Left ventricle myocardium inferior (tissue), 1 donor: ENCODE data around the gene PSMD1. TPM values are rescaled to one million over a fixed set of nuclear protein-coding genes. Genes with fewer than 3 reads are reported as not detected.
"Not testable (repeated sequence)": the region's sequence is repeated elsewhere in the genome, so short reads cannot be mapped to it uniquely, and the experiment has no call there.

Source experiments
- DNase-seq: peaks from one replicate; pipeline ENCODE4 v3.0.0-alpha.2; 2020
- H3K27ac ChIP-seq: fragments of 200-600 bp; replicated peaks from 2 replicates; pipeline ENCODE4 v1.8.0; 2021
- H3K27me3 ChIP-seq: fragments of 200-600 bp; 2 replicates; pipeline ENCODE4 v1.8.0; 2021; ENCODE audit warnings: low read depth
- H3K36me3 ChIP-seq: fragments of 200-600 bp; 2 replicates; pipeline ENCODE4 v1.8.0; 2021
- H3K4me1 ChIP-seq: fragments of 200-600 bp; 2 replicates; pipeline ENCODE4 v1.8.0; 2021
- H3K4me3 ChIP-seq: fragments of 200-600 bp; 2 replicates; pipeline ENCODE4 v1.8.0; 2021; ENCODE audit warnings: mild to moderate bottlenecking, moderate library complexity
- H3K9me3 ChIP-seq: fragments of 200-600 bp; replicated peaks from 2 replicates; pipeline ENCODE4 v1.8.0; 2021
- CTCF ChIP-seq: fragments of 200-600 bp; IDR thresholded peaks from 2 replicates; pipeline ENCODE4 v1.8.0; 2021; ENCODE audit warnings: antibody characterized with exemption, mild to moderate bottlenecking, borderline replicate concordance
- intact Hi-C: fragments of 100-400 bp; cut with micrococcal nuclease; formaldehyde crosslinking; loops from one replicate; pipeline ENCODE4 v1.11.0; 2022
- total RNA-seq: library from RNA; stranded (reverse); fragmentation: NEBNext Ultra II Directional; extraction: Animal tissue kit (Norgen Biotek cat#: 25700); gene quantifications from one replicate; pipeline ENCODE4 v1.2.1, GENCODE V29; 2021
- donor health status: DM: no; HTN: yes; CAD: no; lungs with severe emphysema.

Gene PSMD1
- total RNA-seq, 1 donor from 2014 or later = 90.5 TPM

DNA sequence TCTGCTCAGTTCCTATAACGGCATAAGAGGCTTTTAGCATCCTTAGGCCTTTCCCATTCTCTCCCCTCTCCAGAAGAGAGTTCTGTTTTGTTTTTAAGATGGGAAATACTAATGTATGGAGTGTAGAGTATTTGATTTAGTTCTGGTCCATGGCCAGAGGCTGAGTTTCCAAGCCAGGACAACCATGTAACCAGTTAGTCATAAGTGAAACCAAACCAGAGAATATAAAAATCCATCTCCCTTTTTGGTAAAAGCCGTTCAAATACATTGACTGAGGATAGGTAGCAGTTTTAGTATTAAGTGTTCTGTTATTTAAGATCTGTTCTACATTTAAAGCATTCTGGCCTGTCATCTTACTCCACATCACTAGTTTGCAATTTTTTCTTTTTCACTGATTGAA lies 3.1 kb downstream of the PSMD1 start:
- no peaks in the 10 kb centered on the region for H3K9me3 ChIP-seq
- no peak overlapping the region for H3K27ac ChIP-seq
- DNase-seq = no peak
- peaks cover 47% of the 10 kb centered on the region for H3K4me1 ChIP-seq
- intact Hi-C loops = no loop called here
- no peak for TF ChIP-seq CTCF
- no peaks in the 10 kb centered on the region for H3K27me3 ChIP-seq
- H3K4me3 ChIP-seq = no peak overlapping the region
- H3K36me3 ChIP-seq = peaks cover 34% of the 10 kb centered on the region

DNA sequence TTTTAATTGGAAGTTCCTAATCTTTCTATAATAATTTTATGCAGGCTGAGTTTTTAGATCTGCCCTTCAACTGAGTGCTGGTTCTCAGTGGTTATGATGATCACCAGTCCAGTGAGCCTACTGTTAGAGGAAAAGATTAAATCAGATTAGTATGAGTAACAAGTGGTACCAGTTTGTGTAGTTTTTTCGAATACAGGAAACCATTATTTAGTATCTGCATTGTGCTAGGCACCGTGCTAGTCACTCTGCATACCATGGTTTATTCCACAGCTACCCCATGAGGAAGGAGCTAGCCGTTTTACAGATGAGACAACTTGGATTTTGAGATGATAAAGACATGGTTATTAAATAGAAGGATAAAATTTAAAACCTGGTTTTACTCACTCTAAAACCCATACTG lies 6.1 kb downstream of the PSMD1 start:
- H3K9me3 ChIP-seq = no peaks in the 10 kb centered on the region
- intact Hi-C loops = no loop called here

DNA sequence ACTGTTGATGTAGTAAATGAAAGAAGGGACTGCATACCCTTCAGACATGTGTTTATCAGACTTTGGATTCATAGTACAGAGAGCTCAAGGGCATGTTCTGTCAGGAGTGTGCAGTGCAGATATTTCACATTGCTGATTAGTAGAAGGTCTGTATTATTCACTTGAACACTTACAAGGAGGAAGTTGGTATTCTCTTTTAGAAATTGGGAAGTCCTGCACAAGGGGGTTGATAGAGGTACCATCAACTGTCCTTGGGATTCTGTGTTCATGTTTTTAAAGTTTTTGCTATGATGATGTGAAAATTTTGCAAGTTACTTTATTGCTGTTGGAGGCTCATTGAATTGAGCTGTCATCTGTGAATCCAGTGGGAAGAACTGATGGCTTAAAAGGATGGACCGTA lies 6.7 kb downstream of the PSMD1 start:
- intact Hi-C loops = no loop called here
- Histone ChIP-seq H3K36me3 (peaks cover 68% of the 10 kb centered on the region), H3K27ac (no peak overlapping the region), H3K27me3 (no peaks in the 10 kb centered on the region), H3K9me3 (no peaks in the 10 kb centered on the region), H3K4me1 (peaks cover 30% of the 10 kb centered on the region), H3K4me3 (no peak overlapping the region)
- TF ChIP-seq CTCF = no peak
- DNase-seq = no peak

More for the DNA sequence above, 6.1 kb downstream of the PSMD1 start:
- H3K36me3 ChIP-seq = peaks cover 62% of the 10 kb centered on the region
- H3K27me3 ChIP-seq = no peaks in the 10 kb centered on the region
- peaks cover 35% of the 10 kb centered on the region for H3K4me1 ChIP-seq
- H3K27ac ChIP-seq = no peak overlapping the region
- DNase-seq = no peak
- no peak for TF ChIP-seq CTCF
- no peak overlapping the region for H3K4me3 ChIP-seq

- no peaks in the 10 kb centered on the region for H3K9me3 ChIP-seq
- H3K27me3 ChIP-seq = no peaks in the 10 kb centered on the region
- peaks cover 9% of the 10 kb centered on the region for H3K4me1 ChIP-seq
- no peak overlapping the region for H3K27ac ChIP-seq
- no peak for TF ChIP-seq CTCF
- peaks cover 94% of the 10 kb centered on the region for H3K36me3 ChIP-seq
- intact Hi-C loops = no loop called here
- no peak overlapping the region for H3K4me3 ChIP-seq
- DNase-seq = no peak
Observed at GRCh38 chr2:231065966-231066365, 9.3 kb downstream of the PSMD1 start.

GRCh38 chr2:231067531-231067930 lies 10.9 kb downstream of the PSMD1 start:
- intact Hi-C loops = not testable (repeated sequence)
- peaks cover 98% of the 10 kb centered on the region for H3K36me3 ChIP-seq

GRCh38 chr2:231068525-231069222 lies 12.0 kb downstream of the PSMD1 start:
- TF ChIP-seq CTCF = no peak

More at GRCh38 chr2:231067531-231067930, 10.9 kb downstream of the PSMD1 start:
- not testable (repeated sequence) for H3K9me3 ChIP-seq, H3K4me3 ChIP-seq, H3K4me1 ChIP-seq, H3K27ac ChIP-seq, DNase-seq, H3K27me3 ChIP-seq

More at GRCh38 chr2:231068525-231069222, 12.0 kb downstream of the PSMD1 start:
- Histone ChIP-seq H3K27me3 (no peaks in the 10 kb centered on the region), H3K4me1 (peaks cover under 1% of the 10 kb centered on the region), H3K9me3 (no peaks in the 10 kb centered on the region), H3K27ac (no peak overlapping the region), H3K4me3 (no peak overlapping the region), H3K36me3 (peaks cover 95% of the 10 kb centered on the region)
- no peak for DNase-seq
- intact Hi-C loops = no loop called here
